Mesothelial cell of epicardium (in vitro differentiated cells): ENCODE measurements around the gene SCYGR6. TPM values are rescaled to one million over a fixed set of nuclear protein-coding genes. Genes with fewer than 3 reads are reported as not detected.
"Not testable (repeated sequence)": the region's sequence is repeated elsewhere in the genome, so short reads cannot be mapped to it uniquely, and the experiment has no call there.

Source experiments
- DNase-seq, 2 experiments: peaks; one replicate each; pipeline ENCODE4 v3.0.0; 2021; ENCODE audit warnings: low spot score in 2 of 2; ENCODE audit not compliant: unreplicated experiment in 2 of 2
- H3K27ac Mint-ChIP-seq: 2 replicates; pipeline ENCODE4 v1.8.0; 2021; ENCODE audit warnings: mixed read lengths
- H3K27me3 Mint-ChIP-seq: 2 replicates; pipeline ENCODE4 v1.8.0; 2021; ENCODE audit warnings: low read depth, mixed read lengths
- H3K36me3 Mint-ChIP-seq: 2 replicates; pipeline ENCODE4 v1.8.0; 2021; ENCODE audit warnings: mixed read lengths
- H3K4me1 Mint-ChIP-seq: 2 replicates; pipeline ENCODE4 v1.8.0; 2021; ENCODE audit warnings: mixed read lengths
- H3K4me3 Mint-ChIP-seq: 2 replicates; pipeline ENCODE4 v1.8.0; 2021; ENCODE audit warnings: mild to moderate bottlenecking, moderate library complexity, mixed read lengths
- H3K9me3 Mint-ChIP-seq: 2 replicates; pipeline ENCODE4 v1.8.0; 2021; ENCODE audit warnings: mixed read lengths
- CTCF ChIP-seq: fragments of 200-600 bp; sonication (generic); IDR thresholded peaks from one replicate; pipeline ENCODE4 v1.5.0; 2021; ENCODE audit warnings: antibody characterized with exemption; ENCODE audit not compliant: unreplicated experiment
- total RNA-seq: library from RNA; stranded (reverse); gene quantifications from 3 replicates; pipeline ENCODE4 v1.2.1, GENCODE V29; 2021

Gene SCYGR6
- total RNA-seq, 1 donor from 2014 or later, result not detected

- H3K9me3 Mint-ChIP-seq, result no peaks in the 10 kb centered on the region
- peak; percentile 84 for TF ChIP-seq CTCF
- H3K27ac Mint-ChIP-seq, result peak overlapping the region; percentile 44
- DNase-seq, result peak; percentile 52 to 82
- H3K4me1 Mint-ChIP-seq, result peaks cover 13% of the 10 kb centered on the region
- no peaks in the 10 kb centered on the region for H3K27me3 Mint-ChIP-seq
- no peaks in the 10 kb centered on the region for H3K36me3 Mint-ChIP-seq
- no peak overlapping the region for H3K4me3 Mint-ChIP-seq
Measured at GRCh38 chr2:227766373-227766883, 41.9 kb upstream of the SCYGR6 start.

DNA sequence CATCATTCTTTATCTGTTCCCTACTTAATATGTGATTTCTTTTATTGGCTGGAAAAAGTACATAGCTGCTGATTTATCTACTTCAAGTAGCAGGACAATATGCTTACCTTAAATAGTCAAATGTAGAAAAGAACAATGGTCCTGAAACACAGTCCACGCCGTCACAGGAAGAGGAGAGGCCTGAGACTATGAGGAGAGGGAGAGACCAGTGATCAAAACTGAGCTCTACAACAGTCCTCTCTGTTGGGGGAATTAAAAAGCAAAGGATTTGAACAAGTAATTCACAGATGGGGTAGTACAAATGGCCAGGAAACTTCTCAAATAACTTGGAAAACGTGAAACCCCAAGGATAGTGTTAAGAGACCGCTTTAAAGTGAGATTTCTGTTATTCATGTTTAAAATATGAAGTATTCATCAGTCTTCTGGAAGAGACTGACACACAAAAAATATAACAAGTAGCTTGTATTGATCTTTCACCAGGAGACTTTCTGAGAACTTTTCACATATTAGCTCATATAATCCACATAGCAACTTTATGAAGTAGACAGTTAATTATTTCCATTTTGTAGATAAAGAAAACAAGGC lies 41.3 kb upstream of the SCYGR6 start:
- Mint-ChIP-seq H3K27me3 (no peaks in the 10 kb centered on the region), H3K4me3 (no peak overlapping the region), H3K4me1 (peaks cover 14% of the 10 kb centered on the region), H3K27ac (peak overlapping the region; percentile 85), H3K9me3 (peaks cover 2% of the 10 kb centered on the region), H3K36me3 (no peaks in the 10 kb centered on the region)
- DNase-seq, result no peak
- no peak for TF ChIP-seq CTCF

GRCh38 chr2:227761740-227762476 lies 37.4 kb upstream of the SCYGR6 start:
- DNase-seq, result no peak

GRCh38 chr2:227759411-227760118 lies 35.0 kb upstream of the SCYGR6 start:
- H3K9me3 Mint-ChIP-seq, result peaks cover 3% of the 10 kb centered on the region
- TF ChIP-seq CTCF, result no peak
- no peak overlapping the region for H3K4me3 Mint-ChIP-seq
- no peaks in the 10 kb centered on the region for H3K27me3 Mint-ChIP-seq
- H3K27ac Mint-ChIP-seq, result peak overlapping the region; percentile 2
- H3K4me1 Mint-ChIP-seq, result peaks cover 14% of the 10 kb centered on the region
- DNase-seq, result no peak
- H3K36me3 Mint-ChIP-seq, result no peaks in the 10 kb centered on the region

More at GRCh38 chr2:227761740-227762476, 37.4 kb upstream of the SCYGR6 start:
- H3K4me3 Mint-ChIP-seq, result no peak overlapping the region
- H3K36me3 Mint-ChIP-seq, result no peaks in the 10 kb centered on the region
- peaks cover 3% of the 10 kb centered on the region for H3K9me3 Mint-ChIP-seq
- no peaks in the 10 kb centered on the region for H3K27me3 Mint-ChIP-seq
- peaks cover 20% of the 10 kb centered on the region for H3K4me1 Mint-ChIP-seq
- TF ChIP-seq CTCF, result no peak
- H3K27ac Mint-ChIP-seq, result peak overlapping the region; percentile 21

GRCh38 chr2:227756261-227756660 lies 31.7 kb upstream of the SCYGR6 start:
- not testable (repeated sequence) for H3K9me3 Mint-ChIP-seq, H3K27ac Mint-ChIP-seq, H3K36me3 Mint-ChIP-seq, H3K4me3 Mint-ChIP-seq, H3K27me3 Mint-ChIP-seq, DNase-seq, H3K4me1 Mint-ChIP-seq

- Mint-ChIP-seq H3K27ac (no peak overlapping the region), H3K4me3 (no peak overlapping the region), H3K4me1 (no peaks in the 10 kb centered on the region), H3K27me3 (no peaks in the 10 kb centered on the region), H3K36me3 (no peaks in the 10 kb centered on the region), H3K9me3 (no peaks in the 10 kb centered on the region)
- DNase-seq, result no peak
- TF ChIP-seq CTCF, result peak; percentile 34
Measured at GRCh38 chr2:227748079-227748478, 23.5 kb upstream of the SCYGR6 start.
